Uterus (tissue), 2 donors: ENCODE data around the gene PLCG1.

Experiments used
- POLR2A ChIP-seq, 2 donors: fragments of 450-650 bp; IDR thresholded peaks; one replicate each; pipeline ENCODE4 v1.6.1; 2016; ENCODE audit warnings: antibody characterized with exemption in 2 of 2, mild to moderate bottlenecking in 1 of 2, moderate library complexity in 1 of 2
- TF ChIP-seq, protein P1 (sequence below), 4 experiments: fragments of 200-600 bp in 2 of 4; fragments of 450-650 bp in 2 of 4; sonication (generic) in 2 of 4; IDR thresholded peaks; one replicate each; pipeline ENCODE4 v1.5.1; 2016 to 2019; ENCODE audit warnings: antibody characterized with exemption in 4 of 4, mild to moderate bottlenecking in 2 of 4, moderate library complexity in 1 of 4

DNA sequence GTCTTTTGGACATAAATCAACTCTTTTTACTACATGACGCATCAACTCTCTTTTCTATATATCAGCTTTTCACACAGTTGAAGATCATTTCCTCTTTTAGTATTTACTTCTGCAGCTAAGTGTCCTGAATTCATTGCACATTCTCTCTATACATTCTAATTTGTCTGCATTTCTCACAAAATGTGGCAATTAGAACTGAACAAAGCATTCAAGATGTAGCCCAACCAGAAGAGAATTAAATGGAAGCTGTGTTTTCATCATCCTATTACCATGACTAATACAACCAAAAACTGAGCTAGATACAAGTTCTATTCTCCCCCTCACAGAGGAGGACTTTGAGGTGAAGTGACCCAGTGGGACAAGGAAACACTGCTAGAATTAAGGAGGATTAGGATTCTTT, 86.9 kb downstream of the PLCG1 start:
- TF ChIP-seq, protein P1, sequence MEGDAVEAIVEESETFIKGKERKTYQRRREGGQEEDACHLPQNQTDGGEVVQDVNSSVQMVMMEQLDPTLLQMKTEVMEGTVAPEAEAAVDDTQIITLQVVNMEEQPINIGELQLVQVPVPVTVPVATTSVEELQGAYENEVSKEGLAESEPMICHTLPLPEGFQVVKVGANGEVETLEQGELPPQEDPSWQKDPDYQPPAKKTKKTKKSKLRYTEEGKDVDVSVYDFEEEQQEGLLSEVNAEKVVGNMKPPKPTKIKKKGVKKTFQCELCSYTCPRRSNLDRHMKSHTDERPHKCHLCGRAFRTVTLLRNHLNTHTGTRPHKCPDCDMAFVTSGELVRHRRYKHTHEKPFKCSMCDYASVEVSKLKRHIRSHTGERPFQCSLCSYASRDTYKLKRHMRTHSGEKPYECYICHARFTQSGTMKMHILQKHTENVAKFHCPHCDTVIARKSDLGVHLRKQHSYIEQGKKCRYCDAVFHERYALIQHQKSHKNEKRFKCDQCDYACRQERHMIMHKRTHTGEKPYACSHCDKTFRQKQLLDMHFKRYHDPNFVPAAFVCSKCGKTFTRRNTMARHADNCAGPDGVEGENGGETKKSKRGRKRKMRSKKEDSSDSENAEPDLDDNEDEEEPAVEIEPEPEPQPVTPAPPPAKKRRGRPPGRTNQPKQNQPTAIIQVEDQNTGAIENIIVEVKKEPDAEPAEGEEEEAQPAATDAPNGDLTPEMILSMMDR (IDR thresholded peaks at IDR 0.05): no peak
- TF ChIP-seq POLR2A (IDR thresholded peaks at IDR 0.05): no peak
